Activated CD4-positive, alpha-beta T cell treated with anti-CD3 and anti-CD28 coated beads, Interleukin-2, amount 10 ng/mL, durations not matched to agents 7 days and 5 days (primary cell): ENCODE data around the gene S1PR4. TPM values are rescaled to one million over a fixed set of nuclear protein-coding genes. Genes with fewer than 3 reads are reported as not detected.

Experiments used
- CTCF ChIA-PET: fragments of 350-600 bp; sonication (Branson Sonifier 250); formaldehyde crosslinking; loops from one replicate; lab custom pipeline; 2021; ENCODE audit warnings: antibody characterized with exemption; lab: Charles Lee
- POLR2A ChIA-PET: fragments of 350-600 bp; sonication (Branson Sonifier 250); formaldehyde crosslinking; loops from one replicate; lab custom pipeline; 2021; ENCODE audit warnings: antibody characterized with exemption; lab: Charles Lee
- DNase-seq: peaks from one replicate; pipeline ENCODE4 v3.0.0-alpha.2; 2020
- H3K27ac Mint-ChIP-seq: one replicate; pipeline ENCODE4 v1.8.0; 2021; ENCODE audit warnings: mild to moderate bottlenecking, moderate library complexity, mixed read lengths
- H3K27me3 Mint-ChIP-seq: one replicate; pipeline ENCODE4 v1.8.0; 2021; ENCODE audit warnings: mixed read lengths
- H3K36me3 Mint-ChIP-seq: one replicate; pipeline ENCODE4 v1.8.0; 2021; ENCODE audit warnings: low read depth, mixed read lengths
- H3K4me1 Mint-ChIP-seq: one replicate; pipeline ENCODE4 v1.8.0; 2021; ENCODE audit warnings: mixed read lengths
- H3K4me3 Mint-ChIP-seq: one replicate; pipeline ENCODE4 v1.8.0; 2021; ENCODE audit warnings: mild to moderate bottlenecking, moderate library complexity, mixed read lengths
- H3K9me3 Mint-ChIP-seq: one replicate; pipeline ENCODE4 v1.8.0; 2021; ENCODE audit warnings: mixed read lengths
- total RNA-seq, 2 experiments: library from RNA; stranded (reverse); gene quantifications; one replicate each; pipeline ENCODE4 v1.2.3, GENCODE V29; 2021

Gene S1PR4
- total RNA-seq: 100 to 1,000 TPM; 162 to 209 TPM

- no peaks in the 10 kb centered on the region for H3K27me3 Mint-ChIP-seq
- DNase-seq: peak; percentile 83
- H3K27ac Mint-ChIP-seq: peak within 1 kb of the TSS; percentile 98
- peak within 1 kb of the TSS; percentile 100 for H3K4me3 Mint-ChIP-seq
- H3K9me3 Mint-ChIP-seq: no peaks in the 10 kb centered on the region
- peaks cover 29% of the 10 kb centered on the region for H3K4me1 Mint-ChIP-seq
- H3K36me3 Mint-ChIP-seq: peaks cover 46% of the 10 kb centered on the region
- ChIA-PET CTCF (no interaction called here), POLR2A (interaction anchor here (0.7 kb wide), 1 partner anchor 42 kb away, joined by 3 read pairs; no protein-coding TSS in a partner anchor)
Measured at GRCh38 chr19:3178377-3178972, at the start of gene S1PR4. S1PR4 (plus strand) TSS chr19:3178769; CDS start chr19:3178793, 24 bp downstream.

GRCh38 chr19:3129112-3129511 is 49.5 kb upstream of the S1PR4 start:
- CTCF ChIA-PET: interaction anchor here (0.6 to 4.1 kb wide), 12 partner anchors 10 to 185 kb away, joined by 3 to 23 read pairs (median 4); no protein-coding TSS in a partner anchor
- peak; percentile 33 for DNase-seq
- H3K4me1 Mint-ChIP-seq: peaks cover 41% of the 10 kb centered on the region
- POLR2A ChIA-PET: interaction anchor here (0.6 kb wide), 1 partner anchor 22 kb away, joined by 3 read pairs; no protein-coding TSS in a partner anchor
- no peaks in the 10 kb centered on the region for H3K9me3 Mint-ChIP-seq
- H3K27me3 Mint-ChIP-seq: peaks cover 5% of the 10 kb centered on the region
- no peaks in the 10 kb centered on the region for H3K36me3 Mint-ChIP-seq
- no peak overlapping the region for H3K27ac Mint-ChIP-seq
- no peak overlapping the region for H3K4me3 Mint-ChIP-seq

GRCh38 chr19:3131168-3131567 is 47.4 kb upstream of the S1PR4 start:
- peak; percentile 27 for DNase-seq
- peaks cover 40% of the 10 kb centered on the region for H3K4me1 Mint-ChIP-seq
- H3K4me3 Mint-ChIP-seq: no peak overlapping the region
- ChIA-PET CTCF (interaction anchor here (0.6 to 1.5 kb wide), 5 partner anchors 15 to 33 kb away, joined by 3 to 5 read pairs (median 4); no protein-coding TSS in a partner anchor), POLR2A (no interaction called here)
- H3K9me3 Mint-ChIP-seq: no peaks in the 10 kb centered on the region
- H3K27me3 Mint-ChIP-seq: no peaks in the 10 kb centered on the region
- no peaks in the 10 kb centered on the region for H3K36me3 Mint-ChIP-seq
- H3K27ac Mint-ChIP-seq: peak overlapping the region; percentile 82

- H3K4me1 Mint-ChIP-seq: peaks cover 53% of the 10 kb centered on the region
- peaks cover 2% of the 10 kb centered on the region for H3K27me3 Mint-ChIP-seq
- CTCF ChIA-PET: interaction anchor here (1.5 to 2.0 kb wide), 3 partner anchors 9 to 29 kb away, joined by 5 to 8 read pairs (median 5); no protein-coding TSS in a partner anchor
- peak overlapping the region; percentile 96 for H3K27ac Mint-ChIP-seq
- H3K36me3 Mint-ChIP-seq: peaks cover 6% of the 10 kb centered on the region
- DNase-seq: peak; percentile 78
- H3K4me3 Mint-ChIP-seq: peak overlapping the region; percentile 63
- H3K9me3 Mint-ChIP-seq: no peaks in the 10 kb centered on the region
- POLR2A ChIA-PET: no interaction called here
Measured at GRCh38 chr19:3132971-3133792, 45.4 kb upstream of the S1PR4 start.

- Mint-ChIP-seq H3K36me3 (peaks cover 6% of the 10 kb centered on the region), H3K4me3 (no peak overlapping the region), H3K27me3 (peaks cover 2% of the 10 kb centered on the region), H3K27ac (peak overlapping the region; percentile 96), H3K4me1 (peaks cover 53% of the 10 kb centered on the region), H3K9me3 (no peaks in the 10 kb centered on the region)
- DNase-seq: no peak
- CTCF ChIA-PET: interaction anchor here (1.5 to 2.0 kb wide), 3 partner anchors 9 to 29 kb away, joined by 5 to 8 read pairs (median 5); no protein-coding TSS in a partner anchor
- POLR2A ChIA-PET: no interaction called here
Measured at GRCh38 chr19:3133793-3134116, 44.8 kb upstream of the S1PR4 start.

- H3K36me3 Mint-ChIP-seq: peaks cover 17% of the 10 kb centered on the region
- peaks cover 2% of the 10 kb centered on the region for H3K27me3 Mint-ChIP-seq
- DNase-seq: peak; percentile 48
- peak within 1 kb of the TSS; percentile 83 for H3K27ac Mint-ChIP-seq
- CTCF ChIA-PET: interaction anchor here (0.9 to 1.3 kb wide), 3 partner anchors 8 to 32 kb away, joined by 3 read pairs; no protein-coding TSS in a partner anchor
- POLR2A ChIA-PET: interaction anchor here (0.6 kb wide), 1 partner anchor 48 kb away, joined by 3 read pairs; no protein-coding TSS in a partner anchor
- no peaks in the 10 kb centered on the region for H3K9me3 Mint-ChIP-seq
- H3K4me1 Mint-ChIP-seq: peaks cover 55% of the 10 kb centered on the region
- peak within 1 kb of the TSS; percentile 75 for H3K4me3 Mint-ChIP-seq
Measured at GRCh38 chr19:3135961-3136683, 42.4 kb upstream of the S1PR4 start, which contains the start of gene GNA15. GNA15 (plus strand) TSS chr19:3136033; CDS start chr19:3136451, 418 bp downstream.

GRCh38 chr19:3136684-3137055 is 41.9 kb upstream of the S1PR4 start:
- peaks cover 55% of the 10 kb centered on the region for H3K4me1 Mint-ChIP-seq
- ChIA-PET POLR2A (interaction anchor here (0.6 kb wide), 2 partner anchors 42 to 48 kb away, joined by 3 read pairs; partner anchors contain the start of gene S1PR4), CTCF (interaction anchor here (0.7 to 4.5 kb wide), 2 partner anchors 9 to 32 kb away, joined by 3 to 23 read pairs; no protein-coding TSS in a partner anchor)
- no peaks in the 10 kb centered on the region for H3K9me3 Mint-ChIP-seq
- H3K27me3 Mint-ChIP-seq: peaks cover 2% of the 10 kb centered on the region
- peak overlapping the region; percentile 83 for H3K27ac Mint-ChIP-seq
- DNase-seq: no peak
- H3K4me3 Mint-ChIP-seq: peak overlapping the region; percentile 75
- H3K36me3 Mint-ChIP-seq: peaks cover 17% of the 10 kb centered on the region

GRCh38 chr19:3137119-3137518 is 41.5 kb upstream of the S1PR4 start:
- no peak for DNase-seq
- Mint-ChIP-seq H3K27ac (peak overlapping the region; percentile 83), H3K4me1 (peaks cover 60% of the 10 kb centered on the region), H3K36me3 (peaks cover 17% of the 10 kb centered on the region), H3K4me3 (peak overlapping the region; percentile 75), H3K27me3 (peaks cover 2% of the 10 kb centered on the region), H3K9me3 (no peaks in the 10 kb centered on the region)
- CTCF ChIA-PET: interaction anchor here (0.7 to 4.5 kb wide), 4 partner anchors 9 to 33 kb away, joined by 3 to 23 read pairs (median 5); no protein-coding TSS in a partner anchor
- POLR2A ChIA-PET: interaction anchor here (0.6 kb wide), 1 partner anchor 42 kb away, joined by 3 read pairs; the partner anchor contains the start of gene S1PR4

- Mint-ChIP-seq H3K4me3 (no peak overlapping the region), H3K27ac (no peak overlapping the region), H3K27me3 (peaks cover 2% of the 10 kb centered on the region), H3K4me1 (peaks cover 58% of the 10 kb centered on the region), H3K36me3 (peaks cover 17% of the 10 kb centered on the region), H3K9me3 (no peaks in the 10 kb centered on the region)
- POLR2A ChIA-PET: interaction anchor here (0.7 kb wide), 1 partner anchor 1392 kb away, joined by 3 read pairs; no protein-coding TSS in a partner anchor
- DNase-seq: no peak
- CTCF ChIA-PET: interaction anchor here (0.7 to 4.5 kb wide), 5 partner anchors 8 to 62 kb away, joined by 3 to 23 read pairs (median 5); no protein-coding TSS in a partner anchor
Measured at GRCh38 chr19:3138268-3138667, 40.3 kb upstream of the S1PR4 start.

- H3K27ac Mint-ChIP-seq: peak overlapping the region; percentile 46
- no peak overlapping the region for H3K4me3 Mint-ChIP-seq
- H3K9me3 Mint-ChIP-seq: no peaks in the 10 kb centered on the region
- ChIA-PET CTCF (interaction anchor here (0.5 to 4.5 kb wide), 5 partner anchors 11 to 297 kb away, joined by 3 to 23 read pairs (median 3); no protein-coding TSS in a partner anchor), POLR2A (no interaction called here)
- peaks cover 44% of the 10 kb centered on the region for H3K4me1 Mint-ChIP-seq
- no peak for DNase-seq
- H3K36me3 Mint-ChIP-seq: peaks cover 17% of the 10 kb centered on the region
- peaks cover 2% of the 10 kb centered on the region for H3K27me3 Mint-ChIP-seq
Measured at GRCh38 chr19:3140667-3141038, 37.9 kb upstream of the S1PR4 start.

GRCh38 chr19:3142292-3142670 is 36.3 kb upstream of the S1PR4 start:
- ChIA-PET CTCF (interaction anchor here (0.9 to 2.3 kb wide), 6 partner anchors 9 to 192 kb away, joined by 3 to 8 read pairs (median 3); no protein-coding TSS in a partner anchor), POLR2A (no interaction called here)
- Mint-ChIP-seq H3K4me1 (peaks cover 46% of the 10 kb centered on the region), H3K27ac (peak overlapping the region; percentile 78), H3K9me3 (no peaks in the 10 kb centered on the region), H3K27me3 (no peaks in the 10 kb centered on the region), H3K4me3 (no peak overlapping the region), H3K36me3 (peaks cover 18% of the 10 kb centered on the region)
- no peak for DNase-seq
